HepG2 (cell line): ENCODE data around the gene IFT22. TPM values are rescaled to one million over a fixed set of nuclear protein-coding genes. Genes with fewer than 3 reads are reported as not detected.

Source experiments
- ATAC-seq: fragments of 200-7000 bp; cut with Tn5 transposase; 3 replicates; pipeline ENCODE4 v1.9.1; 2020; ENCODE audit warnings: mild to moderate bottlenecking, moderate library complexity
- BruUV-seq: library from RNA; stranded (reverse); fragments of 400-500 nt; replicated peaks from 2 replicates; lab custom pipeline; 2021; lab: Mats Ljungman, UMichigan
- CTCF ChIA-PET: fragments of 300-600 bp; formaldehyde crosslinking; extraction: SDS; loops from one replicate; lab custom pipeline; 2021; ENCODE audit warnings: low total read pairs, inconsistent platforms, low intra/inter-chr PET ratio; lab: Yijun Ruan, JAX
- POLR2A ChIA-PET: fragments of 350-600 bp; sonication (Branson Sonifier 250); formaldehyde crosslinking; loops from one replicate; lab custom pipeline; 2020; ENCODE audit warnings: antibody characterized with exemption, inconsistent platforms; lab: Yijun Ruan, JAX
- DNase-seq: peaks from one replicate; pipeline ENCODE4 v3.0.0-alpha.2; 2015; ENCODE audit warnings: low spot score
- FAIRE-seq: peaks from 3 replicates; lab custom pipeline; 2011; peaks lifted over from hg19 to GRCh38; lab: Jason Lieb, UNC
- H2AFZ ChIP-seq: one replicate; pipeline ENCODE4 v1.6.1; 2011; ENCODE audit warnings: low read length, inconsistent platforms
- H3K27ac ChIP-seq: fragments of 300-600 bp; 3 replicates; pipeline ENCODE4 v1.8.0; 2011; ENCODE audit warnings: mixed run types, mild to moderate bottlenecking, mixed read lengths, low read length, inconsistent platforms; ENCODE audit not compliant: insufficient read depth; ENCODE audit errors: extremely low read length
- H3K27me3 ChIP-seq, 2 experiments: fragments of 200-600 bp in 1 of 2; 2 replicates in 1 of 2; 3 replicates in 1 of 2; pipeline versions ENCODE4 v1.6.0 to v1.8.0; 2011; ENCODE audit warnings: low read length in 2 of 2, mild to moderate bottlenecking in 2 of 2, moderate library complexity in 2 of 2, inconsistent platforms in 1 of 2; ENCODE audit not compliant: insufficient read depth in 2 of 2, control insufficient read depth in 1 of 2
- H3K36me3 ChIP-seq, 2 experiments: fragments of 200-600 bp in 1 of 2; replicated peaks in 1 of 2; 2 replicates in 1 of 2; 3 replicates in 1 of 2; pipeline versions ENCODE4 v1.5.1 to v1.8.0; 2011; ENCODE audit warnings: low read length in 2 of 2, inconsistent platforms in 1 of 2; ENCODE audit not compliant: insufficient read depth in 2 of 2, control insufficient read depth in 1 of 2
- H3K4me1 ChIP-seq: 2 replicates; pipeline ENCODE4 v1.5.1; 2012; ENCODE audit warnings: low read length, inconsistent platforms; ENCODE audit not compliant: insufficient read depth
- H3K4me2 ChIP-seq: 2 replicates; pipeline ENCODE4 v1.6.0; 2011; ENCODE audit warnings: low read depth, low read length, inconsistent platforms
- H3K4me3 ChIP-seq, 3 experiments: fragments of 200-600 bp in 1 of 3; sonication (generic), shearing (Covaris generic) in 1 of 3; replicated peaks in 1 of 3; 2 replicates each; pipeline ENCODE4 v1.5.1; 2011 to 2016; ENCODE audit warnings: low read length in 3 of 3, inconsistent platforms in 2 of 3, low read depth in 2 of 3, mild to moderate bottlenecking in 2 of 3, control low read depth in 1 of 3, mixed read lengths in 1 of 3; ENCODE audit not compliant: insufficient read depth in 1 of 3
- H3K79me2 ChIP-seq: one replicate; pipeline ENCODE4 v1.6.1; 2011; ENCODE audit warnings: low read length, inconsistent platforms; ENCODE audit not compliant: insufficient read depth
- H3K9ac ChIP-seq: 2 replicates; pipeline ENCODE4 v1.6.0; 2011; ENCODE audit warnings: mild to moderate bottlenecking, low read depth, low read length, inconsistent platforms; ENCODE audit not compliant: insufficient read depth
- H3K9me3 ChIP-seq: 2 replicates; pipeline ENCODE4 v1.5.1; 2012; ENCODE audit warnings: mild to moderate bottlenecking, low read length
- H4K20me1 ChIP-seq: 2 replicates; pipeline ENCODE4 v1.6.0; 2011; ENCODE audit warnings: inconsistent platforms, mild to moderate bottlenecking, low read length, moderate library complexity; ENCODE audit not compliant: insufficient read depth
- ADNP ChIP-seq: sonication (generic); formaldehyde crosslinking; IDR thresholded peaks from 2 replicates; pipeline ENCODE4 v1.4.0; 2020; ENCODE audit warnings: missing genetic modification reagents
- AGO1 ChIP-seq: fragments of 200-400 bp; formaldehyde crosslinking; IDR thresholded peaks from 2 replicates; pipeline ENCODE4 v1.6.1; 2017; ENCODE audit warnings: mild to moderate bottlenecking, low read depth, low read length, moderate library complexity; ENCODE audit not compliant: poor library complexity, severe bottlenecking
- GMEB2 ChIP-seq: IDR thresholded peaks from 2 replicates; pipeline ENCODE4 v1.6.1; 2016; ENCODE audit warnings: missing biosample characterization, missing genetic modification reagents, low read depth
- HDAC6 ChIP-seq: fragments of 200-600 bp; sonication (generic); IDR thresholded peaks from 2 replicates; pipeline ENCODE4 v1.7.0; 2017; ENCODE audit warnings: mild to moderate bottlenecking, antibody characterized with exemption, low read length, low read depth
- NFKB2 ChIP-seq: sonication (generic); formaldehyde crosslinking; IDR thresholded peaks from 2 replicates; pipeline ENCODE4 v1.4.0; 2020; ENCODE audit warnings: missing genetic modification reagents, borderline replicate concordance
- TAF15 ChIP-seq: fragments of 200-400 bp; formaldehyde crosslinking; IDR thresholded peaks from one replicate; pipeline ENCODE4 v1.6.1; 2018; ENCODE audit warnings: mild to moderate bottlenecking, low read depth, low read length; ENCODE audit not compliant: poor library complexity, severe bottlenecking
- ZNF44 ChIP-seq: sonication (generic); formaldehyde crosslinking; IDR thresholded peaks from 2 replicates; pipeline ENCODE4 v1.5.1; 2020; ENCODE audit warnings: mild to moderate bottlenecking, missing genetic modification reagents
- ZNF639 ChIP-seq: conservative IDR thresholded peaks from 2 replicates; pipeline ENCODE4 v1.6.1; 2018; ENCODE audit warnings: missing genetic modification reagents
- ZNF800 ChIP-seq: sonication (generic); formaldehyde crosslinking; IDR thresholded peaks from 2 replicates; pipeline ENCODE4 v1.4.0; 2020; ENCODE audit warnings: missing genetic modification reagents
- ZSCAN12 ChIP-seq: sonication (generic); formaldehyde crosslinking; IDR thresholded peaks from 2 replicates; pipeline ENCODE4 v1.9.0; 2021; ENCODE audit warnings: mild to moderate bottlenecking, missing genetic modification reagents
- WGBS: methylation state at CpG from one replicate; pipeline ENCODE4 v1.1.6; 2017; ENCODE audit warnings: low lambda C conversion rate; 5-methylcytosine and 5-hydroxymethylcytosine counted together
- in situ Hi-C: cut with HindIII; loops from 2 replicates; pipeline ENCODE4 v1.10.0; 2017; ENCODE audit warnings: low pct_unique_long_range_greater_than_20kb; ENCODE audit not compliant: extremely low pct_ligation_motif_present
- intact Hi-C: fragments of 100-400 bp; cut with micrococcal nuclease; formaldehyde crosslinking; loops from one replicate; pipeline ENCODE4 v1.10.0; 2022; ENCODE audit not compliant: unreplicated experiment
- polyA plus RNA-seq, 8 experiments: library from polyadenylated mRNA; depleted of rRNA in 3 of 8; stranded (reverse) in 7 of 8; unstranded in 1 of 8; fragments of >200 nt; fragmentation: Illumina TruSeq in 4 of 8; extraction: Trizol in 4 of 8; gene quantifications; 2 replicates each; pipeline versions ENCODE4 v1.2.1 to v1.2.3, GENCODE V29; 2011 to 2016; ENCODE audit warnings: low read depth in 4 of 8, missing spikeins in 1 of 8, mixed read lengths in 1 of 8; ENCODE audit not compliant: insufficient read depth in 1 of 8
- total RNA-seq, 5 experiments: library from RNA; depleted of rRNA; stranded (reverse); fragments of >200 nt; fragmentation: Illumina TruSeq; extraction: Trizol; gene quantifications; 2 replicates each; pipeline ENCODE4 v1.2.3, GENCODE V29; 2016; ENCODE audit warnings: low read depth in 1 of 5

Gene IFT22
- total and polyA plus RNA-seq, 2 of the 13 experiments (the other 11 are each of a cell fraction or from before 2014, with no cell fraction given) = 8.9 to 14.5 TPM

- no peak for ATAC-seq
- H3K27ac ChIP-seq = no peak overlapping the region
- in situ Hi-C loops (loop anchor here (5.0 to 25.0 kb wide), 2 partner anchors 398 to 1303 kb away; partner anchors contain the start of genes ACHE, SRRT and UFSP1), intact Hi-C loops (no loop called here)
- peaks cover 20% of the 10 kb centered on the region for H3K4me1 ChIP-seq
- H3K79me2 ChIP-seq = no peaks in the 10 kb centered on the region
- no peak overlapping the region for H3K4me3 ChIP-seq
- POLR2A ChIA-PET = no interaction called here
- H2AFZ ChIP-seq = no peak overlapping the region
- DNase-seq = no peak
- FAIRE-seq = no peak
- 58% methylated on average over 9 of the region's 9 CpGs for WGBS
- CTCF ChIA-PET = no interaction called here
- no peak overlapping the region for H3K9ac ChIP-seq
- H3K4me2 ChIP-seq = no peak overlapping the region
- H3K9me3 ChIP-seq = no peaks in the 10 kb centered on the region
- no peaks in the 10 kb centered on the region for H3K36me3 ChIP-seq
- no peaks in the 10 kb centered on the region for H3K27me3 ChIP-seq
- no peaks in the 10 kb centered on the region for H4K20me1 ChIP-seq
- BruUV-seq = no TSS peak
- no peak for TF ChIP-seq ADNP (CRISPR knock-in tag)
- no peak for TF ChIP-seq ZNF44 (CRISPR knock-in tag)
- TF ChIP-seq ZSCAN12 (CRISPR knock-in tag) = no peak
- TF ChIP-seq ZNF639 (CRISPR knock-in tag) = no peak
- TF ChIP-seq NFKB2 (CRISPR knock-in tag) = no peak
- no peak for TF ChIP-seq HDAC6
- no peak for TF ChIP-seq ZNF800
- TF ChIP-seq GMEB2 (CRISPR knock-in tag) = no peak
- TF ChIP-seq AGO1 = no peak
- TF ChIP-seq TAF15 = no peak
These were observed 36.4 kb downstream of the IFT22 start for GRCh38 chr7:101285171-101285570.
